NCI-H1092 treated with DMSO at 0.1 percent for 48 hours (cell line): Measurements from ENCODE around the gene KIF6.

Source experiments
- DNase-seq: peaks from one replicate; lab custom pipeline; 2025; lab: John Stamatoyannopoulos, UW

Gene KIF6

GRCh38 chr6:39593646-39594045 lies 131.6 kb downstream of the KIF6 start:
- no peak for DNase-seq

GRCh38 chr6:39590871-39591393 lies 134.3 kb downstream of the KIF6 start:
- no peak for DNase-seq

GRCh38 chr6:39587080-39587479 lies 138.1 kb downstream of the KIF6 start:
- no peak for DNase-seq

- DNase-seq = no peak
Observed at GRCh38 chr6:39585641-39586040, 139.6 kb downstream of the KIF6 start.

GRCh38 chr6:39577446-39578165 lies 147.6 kb downstream of the KIF6 start:
- no peak for DNase-seq

GRCh38 chr6:39576556-39577303 lies 148.5 kb downstream of the KIF6 start:
- DNase-seq = no peak

GRCh38 chr6:39574991-39575390 lies 150.2 kb downstream of the KIF6 start:
- DNase-seq = no peak

GRCh38 chr6:39573541-39573940 lies 151.7 kb downstream of the KIF6 start:
- DNase-seq = no peak

- DNase-seq = no peak
Observed at GRCh38 chr6:39572661-39573340, 152.4 kb downstream of the KIF6 start.

- no peak for DNase-seq
Observed at GRCh38 chr6:39568896-39569295, 156.3 kb downstream of the KIF6 start.

- no peak for DNase-seq
Observed at GRCh38 chr6:39567091-39567490, 158.1 kb downstream of the KIF6 start.

GRCh38 chr6:39566456-39566855 lies 158.8 kb downstream of the KIF6 start:
- DNase-seq = no peak

- no peak for DNase-seq
Observed at GRCh38 chr6:39565956-39566355, 159.3 kb downstream of the KIF6 start.

- no peak for DNase-seq
Observed at GRCh38 chr6:39563566-39564311, 161.5 kb downstream of the KIF6 start.

GRCh38 chr6:39561536-39562266 lies 163.5 kb downstream of the KIF6 start:
- DNase-seq = no peak

GRCh38 chr6:39560915-39561314 lies 164.3 kb downstream of the KIF6 start:
- no peak for DNase-seq

GRCh38 chr6:39558591-39559190 lies 166.5 kb downstream of the KIF6 start:
- no peak for DNase-seq

GRCh38 chr6:39558079-39558478 lies 167.1 kb downstream of the KIF6 start:
- no peak for DNase-seq

GRCh38 chr6:39555136-39555535 lies 170.1 kb downstream of the KIF6 start:
- no peak for DNase-seq

GRCh38 chr6:39553860-39554802 lies 171.1 kb downstream of the KIF6 start:
- no peak for DNase-seq
